ENCODE data around the gene PRSS48.

PRSS48 gene

GRCh38 chr4:151340751-151341385 lies 63.9 kb downstream of the PRSS48 start:
- no peak for DNase-seq (ENCODE audit: low read depth, low spot score)
- H3K4me3 ChIP-seq (ENCODE audit: low read length), result no peak overlapping the region

Data from Jurkat, Clone E6-1 (cell line).